ENCODE data around the gene GRAMD2A.

The GRAMD2A gene

DNA sequence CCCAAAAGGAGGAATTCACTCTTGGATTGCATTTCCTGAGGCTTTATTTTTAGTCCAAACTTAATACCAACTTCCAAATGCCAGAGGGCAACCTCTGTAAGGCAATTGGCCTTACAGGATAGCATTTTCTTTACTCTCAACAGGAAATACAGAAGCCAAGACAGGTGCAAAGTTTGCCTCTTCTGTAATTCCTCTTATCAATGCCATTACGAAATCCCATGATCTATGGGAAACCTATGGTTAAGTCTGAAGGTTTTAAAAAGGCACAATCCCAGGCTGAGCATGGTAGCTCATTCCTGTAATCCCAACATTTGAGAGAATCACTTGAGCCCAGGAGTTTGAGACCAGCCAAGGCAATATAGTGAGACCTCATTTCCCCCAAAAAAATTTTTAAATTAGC lies 18.5 kb upstream of the GRAMD2A start:
- DNase-seq: no peak

DNA sequence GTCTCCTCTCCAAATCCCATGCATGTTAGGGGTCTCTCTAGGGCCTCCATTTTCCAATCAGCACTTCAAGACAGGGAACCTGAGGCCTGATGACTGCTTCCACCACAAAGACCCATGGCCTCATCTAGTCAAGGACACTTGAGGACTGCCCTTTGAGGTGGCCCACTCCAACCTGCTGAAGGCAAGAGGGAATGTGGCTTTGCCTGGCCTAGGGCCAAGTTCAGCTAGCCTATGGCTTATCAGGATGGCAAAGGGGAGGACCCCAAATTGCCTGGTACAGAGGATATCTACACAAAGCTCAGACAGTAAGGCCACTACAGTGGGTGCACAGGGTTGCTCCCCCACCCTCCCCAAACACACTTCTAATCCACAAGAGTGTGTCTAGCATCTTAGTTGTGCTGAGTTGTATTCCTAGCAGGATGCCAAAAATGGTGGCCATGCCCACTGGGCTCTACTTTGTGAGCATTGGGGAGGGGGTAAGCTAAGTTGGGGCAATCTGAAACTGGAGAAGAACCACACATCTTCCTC lies 10.0 kb upstream of the GRAMD2A start:
- no peak for DNase-seq

DNA sequence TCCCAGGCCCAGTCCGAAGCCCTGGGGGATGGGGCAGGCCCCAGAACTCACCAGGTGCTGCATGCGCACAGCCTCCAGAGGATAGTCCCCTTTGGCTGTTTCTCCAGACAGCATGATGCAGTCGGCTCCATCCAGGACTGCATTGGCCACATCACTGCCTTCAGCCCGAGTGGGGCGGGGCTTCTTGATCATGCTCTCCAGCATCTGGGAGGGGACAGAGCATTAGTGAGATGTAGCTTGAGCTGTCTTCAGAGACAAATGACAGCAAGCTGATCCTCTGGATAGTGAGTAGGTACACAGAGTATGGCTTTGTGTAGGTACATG lies 9.1 kb upstream of the GRAMD2A start:
- peak; percentile 28 for DNase-seq

DNA sequence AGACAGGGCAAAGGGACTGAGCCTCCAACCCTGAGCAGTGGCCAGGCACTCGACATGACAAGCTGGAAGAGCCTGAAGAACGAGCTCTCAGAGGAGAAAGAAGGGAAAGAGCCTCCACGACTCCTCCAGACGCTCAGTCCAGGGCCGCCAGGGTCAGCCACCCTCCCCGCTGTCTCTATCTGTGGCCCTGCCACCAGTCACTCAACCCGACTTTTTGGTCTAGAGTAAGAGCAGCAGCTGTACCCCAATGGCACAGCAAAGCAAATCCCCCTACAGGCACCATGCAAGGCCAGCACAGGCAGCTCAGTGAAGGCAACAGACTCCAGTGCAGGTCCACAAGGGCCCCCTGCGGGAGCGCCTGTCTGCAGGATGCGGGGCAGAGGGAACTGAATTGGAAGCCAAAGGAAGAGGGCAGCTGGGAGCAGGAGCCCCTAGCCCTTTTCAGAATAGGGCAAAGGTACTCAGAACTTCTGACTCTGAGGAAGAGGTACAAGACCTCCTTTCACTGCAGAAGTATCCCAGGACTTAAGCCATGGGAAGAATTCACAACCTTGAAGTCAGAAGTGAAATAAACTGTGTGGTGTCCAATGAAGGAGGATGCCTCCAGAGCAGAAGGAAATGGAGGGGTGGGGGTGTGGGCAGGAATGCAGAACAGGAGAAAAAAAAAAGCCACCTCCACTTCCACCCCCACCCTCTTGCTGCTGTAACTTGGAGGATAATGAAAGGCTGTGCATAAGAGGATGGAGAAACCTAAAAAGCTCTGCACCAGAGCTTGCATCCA lies 8.5 kb upstream of the GRAMD2A start:
- no peak for DNase-seq

DNA sequence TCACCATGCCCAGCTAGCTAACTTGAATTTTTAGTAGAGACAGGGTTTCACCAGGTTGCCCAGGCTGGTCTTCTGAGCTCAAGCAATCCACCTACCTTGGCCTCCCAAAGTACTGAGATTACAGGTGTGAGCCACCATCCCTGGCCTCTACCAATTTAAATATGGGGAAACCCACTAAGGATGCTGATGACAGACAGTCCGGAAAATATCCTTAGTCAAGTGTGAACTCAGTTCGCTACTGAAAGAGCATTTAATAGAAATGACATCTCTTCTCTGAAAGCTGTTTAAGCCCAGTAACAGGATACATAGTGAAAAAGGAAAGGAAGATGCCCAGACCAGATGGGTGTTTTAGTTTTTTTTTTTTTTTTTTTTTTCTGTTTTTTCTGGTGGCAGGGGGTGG lies 7.7 kb upstream of the GRAMD2A start:
- no peak for DNase-seq

DNA sequence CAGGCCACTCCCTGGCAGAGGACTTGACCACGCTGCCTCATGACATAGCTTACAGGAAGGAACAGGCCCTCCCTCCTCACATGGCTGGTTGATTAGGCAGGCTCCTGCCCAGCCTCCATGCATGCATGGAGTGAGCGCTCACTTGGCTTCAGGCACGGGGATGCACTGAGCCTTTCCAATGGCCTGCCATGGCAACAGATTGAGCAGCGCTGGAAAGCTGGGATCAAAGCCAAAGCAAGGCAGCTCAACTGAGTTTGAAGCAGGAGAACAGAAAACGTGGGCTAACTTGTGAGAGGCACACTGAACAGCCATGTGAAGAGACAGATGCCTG lies 5.9 kb upstream of the GRAMD2A start:
- DNase-seq: no peak

DNA sequence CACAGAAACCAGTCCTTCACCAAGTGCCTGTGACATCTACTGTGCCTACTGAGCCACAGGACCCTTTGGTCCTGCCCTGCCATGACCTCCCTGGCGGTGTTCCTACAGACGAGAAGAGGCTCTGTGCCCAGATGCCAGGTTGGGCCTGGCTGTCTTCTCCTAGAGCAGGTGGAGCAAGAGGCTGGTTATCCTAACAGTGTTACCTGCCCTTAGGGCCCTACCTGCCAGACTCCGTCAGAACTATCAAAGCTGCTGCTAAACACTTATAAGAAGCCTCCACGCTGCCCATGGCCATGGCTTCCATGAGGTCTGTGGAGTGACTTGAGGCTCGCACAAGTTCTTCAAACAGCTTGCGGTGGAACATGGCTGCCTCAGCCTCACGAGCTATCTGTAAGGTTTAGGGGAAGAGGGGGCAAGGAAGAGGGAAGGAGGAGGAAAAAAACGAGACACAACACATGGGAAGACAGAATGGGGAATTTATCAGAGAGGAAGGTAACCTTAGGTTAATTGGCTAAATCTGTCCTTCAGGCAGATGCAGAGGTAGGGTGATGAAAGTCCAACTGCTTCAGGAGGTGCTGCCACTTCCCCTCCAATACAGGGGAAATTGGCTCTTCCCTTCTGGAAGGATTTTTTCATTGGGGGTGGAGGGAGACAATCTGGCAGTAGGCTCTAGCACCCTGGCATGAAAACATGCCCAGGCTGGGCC lies 5.4 kb upstream of the GRAMD2A start:
- no peak for DNase-seq

DNA sequence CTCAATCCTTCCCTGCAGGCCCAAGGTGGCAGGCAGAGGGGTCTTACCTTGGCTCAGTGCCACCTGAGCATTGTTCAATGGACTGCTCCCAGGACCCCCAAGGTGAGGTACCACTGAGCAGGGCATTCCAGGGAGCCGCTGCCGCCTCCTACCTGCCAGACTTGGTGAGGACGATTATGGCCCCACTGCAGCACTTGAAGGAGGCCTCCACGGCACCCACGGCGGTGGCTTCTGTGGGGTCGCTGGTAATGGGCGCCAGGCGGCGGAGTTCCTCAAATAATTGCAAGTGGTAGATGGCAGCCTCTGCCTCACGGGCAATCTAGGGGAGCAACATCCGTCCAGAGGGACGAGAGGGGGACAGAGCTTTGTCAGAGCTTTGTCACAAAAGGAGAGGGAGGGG lies 4.7 kb upstream of the GRAMD2A start:
- DNase-seq: no peak

DNA sequence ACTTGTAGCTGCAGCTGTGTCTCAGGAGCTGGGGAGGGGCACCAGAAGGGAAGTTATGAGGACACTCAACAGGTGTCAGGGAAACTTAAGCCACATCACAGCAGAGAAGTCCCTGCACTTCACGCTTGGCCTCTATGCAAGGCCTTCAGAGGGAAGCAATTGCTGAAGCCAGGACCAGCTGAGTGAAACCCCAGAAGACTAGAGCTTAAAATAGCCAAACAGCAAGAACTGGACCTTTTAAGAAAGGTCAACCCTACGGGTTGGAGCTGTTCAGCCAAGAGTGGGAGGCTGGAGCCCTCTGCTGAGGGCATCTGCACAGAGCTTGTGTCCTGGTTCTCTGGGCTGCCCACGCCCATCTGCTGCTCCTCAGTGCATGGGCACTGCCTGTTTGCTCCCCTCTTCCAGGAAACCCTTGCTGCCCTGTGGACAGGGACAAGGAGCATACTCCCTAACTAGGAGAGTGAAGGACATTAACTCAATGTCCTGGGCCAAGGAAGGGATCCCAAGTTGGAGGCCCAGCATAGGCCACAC lies 3.9 kb upstream of the GRAMD2A start:
- DNase-seq: no peak

DNA sequence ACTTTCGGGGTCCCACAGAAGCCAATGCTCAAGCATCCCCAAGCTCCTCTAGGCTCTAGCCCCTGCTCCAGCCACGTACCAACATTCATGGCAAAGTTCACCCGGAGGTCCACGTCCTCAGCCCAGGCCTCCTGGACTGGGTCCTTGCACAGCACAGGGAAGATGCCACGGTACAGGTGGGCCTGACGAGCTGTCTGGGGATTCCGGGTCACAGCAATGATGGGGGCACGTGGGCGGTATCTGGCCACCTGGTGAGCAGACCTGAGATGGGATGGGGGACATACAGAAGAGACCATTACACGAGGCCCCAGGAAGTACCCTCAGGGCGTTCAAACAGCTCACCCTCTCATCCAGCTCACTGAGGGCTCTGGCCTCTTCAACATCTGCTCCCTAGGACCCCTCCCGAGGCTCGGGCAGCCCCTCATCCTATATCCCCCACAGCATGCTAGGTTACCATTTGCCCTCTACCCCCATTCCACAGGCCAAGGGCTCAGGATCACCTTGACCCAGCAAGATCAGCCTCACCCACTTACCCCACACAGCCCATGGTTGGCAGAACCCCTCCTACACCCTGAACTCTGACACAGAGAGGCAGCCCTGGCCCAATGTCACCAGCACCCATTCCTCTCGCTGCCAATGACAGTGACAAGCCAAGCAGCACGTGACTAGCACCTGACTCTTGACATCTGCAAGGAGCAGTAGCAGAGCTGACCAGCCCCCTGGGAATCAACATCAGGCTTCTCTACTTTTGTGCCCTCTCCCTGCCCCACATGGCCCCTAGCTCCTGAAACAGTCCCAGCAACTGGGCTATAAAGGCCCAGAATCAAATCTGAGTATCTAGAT lies 3.0 kb upstream of the GRAMD2A start:
- DNase-seq: no peak

DNA sequence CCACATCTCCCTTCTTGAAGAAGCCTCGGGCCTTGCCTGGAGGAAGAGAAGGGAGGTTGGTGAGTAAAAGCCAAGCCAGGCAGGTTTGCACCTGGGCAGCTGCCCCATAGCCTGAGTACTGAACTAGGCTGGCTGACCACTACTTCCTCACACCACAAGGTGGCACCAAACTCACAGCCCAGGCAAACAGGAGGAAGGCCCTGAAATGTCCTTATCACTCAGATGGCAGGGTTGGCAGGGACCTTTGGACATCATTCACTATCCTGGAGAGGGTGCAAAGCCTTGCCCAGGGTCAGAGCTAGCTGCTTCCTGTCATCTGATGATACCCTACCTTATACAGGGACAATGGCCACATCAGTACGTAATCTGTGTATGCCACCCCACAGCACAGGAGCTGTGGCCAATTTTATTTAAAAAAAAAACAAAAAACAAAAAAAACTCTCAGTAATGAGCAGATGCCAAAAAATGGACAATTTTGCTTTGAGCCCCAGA lies 2.2 kb upstream of the GRAMD2A start:
- DNase-seq: peak; percentile 82

DNA sequence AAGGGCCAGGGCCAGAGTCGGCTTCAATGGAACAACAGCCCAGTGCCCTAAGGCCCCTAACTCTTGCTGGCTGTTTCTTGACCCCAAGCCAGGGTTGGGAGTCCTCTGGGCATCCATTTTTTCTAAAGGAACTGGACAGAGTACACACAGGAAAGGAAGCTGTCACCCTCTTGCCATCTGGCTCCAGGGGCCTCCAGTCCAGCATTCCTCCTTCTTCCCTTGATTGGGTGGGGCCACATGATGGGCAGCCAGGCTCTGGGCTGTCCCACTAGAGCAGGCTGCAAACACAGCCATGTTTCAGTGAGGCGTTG lies 1.6 kb upstream of the GRAMD2A start:
- no peak for DNase-seq

DNA sequence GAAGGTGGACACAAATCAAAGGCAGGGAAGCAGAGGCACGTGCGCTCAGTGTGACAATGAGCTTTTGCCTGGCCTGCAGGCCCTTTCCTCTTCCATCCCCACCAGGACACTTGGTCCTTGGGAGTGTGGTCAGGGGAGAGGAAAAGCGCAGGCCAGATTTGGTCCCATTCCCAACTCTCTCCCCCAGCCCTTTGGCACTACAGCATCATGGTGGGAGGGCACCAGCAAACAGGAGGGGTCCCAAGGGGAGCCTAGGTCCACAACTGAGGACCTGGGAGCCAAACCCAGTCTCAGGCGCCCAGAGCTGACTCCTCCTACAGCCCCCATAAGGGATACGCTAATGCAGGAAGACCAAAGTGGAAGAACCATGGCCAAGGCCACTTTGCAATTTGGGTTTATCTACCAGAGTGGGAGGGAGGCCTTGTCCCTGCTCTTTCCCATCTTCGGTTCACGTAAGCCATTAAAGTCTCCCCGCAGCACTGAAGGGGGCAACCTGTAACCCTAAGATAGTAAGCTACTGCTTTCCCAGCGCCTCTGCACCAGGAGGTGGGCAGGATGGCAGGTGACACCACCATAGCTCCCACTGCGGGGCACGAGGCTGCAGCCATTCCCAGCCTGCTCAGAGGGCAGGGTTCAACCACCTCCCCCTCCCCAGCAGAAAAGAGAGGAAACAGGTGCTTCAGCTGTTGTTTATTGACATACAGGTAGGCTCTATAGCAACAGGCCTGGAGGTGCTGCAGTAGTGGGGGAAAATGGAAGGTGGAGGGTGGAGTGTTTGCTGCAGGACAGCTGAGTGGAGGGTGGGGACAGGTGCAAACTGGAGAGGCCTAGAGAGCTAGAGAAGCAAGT lies 993 bp upstream of the GRAMD2A start:
- peak; percentile 65 for DNase-seq

DNA sequence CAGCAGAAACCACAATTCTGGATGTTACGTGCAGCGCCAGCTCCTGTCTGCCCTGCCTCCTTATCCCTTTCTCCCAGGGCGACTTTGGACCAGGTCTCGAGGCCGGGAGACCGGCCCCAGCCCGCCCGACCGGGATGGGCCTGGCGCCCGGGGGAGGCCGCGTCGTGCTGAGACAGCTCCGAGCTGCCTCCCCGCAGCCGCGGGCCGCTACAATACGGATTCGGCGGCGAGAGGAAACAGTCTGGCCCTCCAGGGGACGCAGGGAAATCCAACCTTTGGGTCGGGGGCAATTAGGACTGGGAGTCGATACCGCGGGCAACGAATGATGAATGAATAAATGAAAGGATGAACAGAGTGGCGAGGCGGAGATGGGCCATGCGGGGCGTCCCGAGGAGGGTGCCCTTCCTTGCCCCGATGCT lies 537 bp downstream of the GRAMD2A start:
- peak; percentile 52 for DNase-seq

DNA sequence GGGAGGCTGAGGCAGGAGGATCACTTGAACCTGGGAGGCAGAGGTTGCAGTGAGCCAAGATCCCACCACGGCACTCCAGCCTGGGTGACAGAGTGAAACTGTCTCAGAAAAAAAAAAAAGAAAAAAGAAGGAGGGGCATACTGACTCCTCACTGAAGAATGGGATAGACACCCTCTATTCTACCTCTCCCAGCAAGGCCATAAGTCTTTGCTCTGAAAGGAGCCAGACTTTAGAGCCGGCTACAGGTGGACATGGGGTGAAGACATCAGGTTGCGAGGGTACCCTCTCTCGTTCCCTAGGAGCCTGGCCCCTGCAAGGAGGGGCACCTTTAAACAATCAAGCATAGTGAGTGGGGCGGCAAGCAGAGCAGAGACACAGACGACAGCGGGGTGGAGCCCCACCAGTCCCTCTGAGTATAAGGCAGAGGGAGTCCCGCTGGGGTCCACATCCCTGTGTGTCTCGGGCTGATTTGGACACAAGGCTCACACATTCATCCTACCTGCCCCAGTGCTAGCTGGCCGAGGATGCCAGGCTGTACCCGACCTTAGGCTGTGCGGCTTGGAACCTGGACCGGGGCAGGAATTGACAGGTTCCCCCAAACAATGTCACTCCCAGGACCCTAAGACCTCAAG lies 1.1 kb downstream of the GRAMD2A start:
- peak; percentile 44 for DNase-seq

DNA sequence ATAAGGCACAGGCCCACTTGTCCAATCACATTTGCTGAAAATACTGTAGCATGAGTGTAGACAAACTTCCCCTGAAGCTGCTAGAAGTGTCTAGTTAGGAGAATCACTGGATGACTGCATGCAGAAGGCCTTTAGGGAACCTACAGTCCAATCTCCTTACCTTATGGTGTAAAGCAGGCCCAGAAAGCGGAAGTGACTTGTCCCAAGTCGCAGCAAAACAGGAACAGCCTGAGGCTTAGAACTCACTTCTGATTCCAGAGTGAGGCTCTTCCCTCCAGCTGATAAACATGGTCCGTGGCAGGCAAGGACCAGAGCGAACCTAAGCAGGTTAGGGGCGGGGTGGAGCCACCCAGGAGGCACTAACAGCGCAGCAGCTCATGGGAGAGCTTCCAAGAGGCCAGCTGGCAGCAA lies 2.5 kb downstream of the GRAMD2A start:
- peak; percentile 36 for DNase-seq

DNA sequence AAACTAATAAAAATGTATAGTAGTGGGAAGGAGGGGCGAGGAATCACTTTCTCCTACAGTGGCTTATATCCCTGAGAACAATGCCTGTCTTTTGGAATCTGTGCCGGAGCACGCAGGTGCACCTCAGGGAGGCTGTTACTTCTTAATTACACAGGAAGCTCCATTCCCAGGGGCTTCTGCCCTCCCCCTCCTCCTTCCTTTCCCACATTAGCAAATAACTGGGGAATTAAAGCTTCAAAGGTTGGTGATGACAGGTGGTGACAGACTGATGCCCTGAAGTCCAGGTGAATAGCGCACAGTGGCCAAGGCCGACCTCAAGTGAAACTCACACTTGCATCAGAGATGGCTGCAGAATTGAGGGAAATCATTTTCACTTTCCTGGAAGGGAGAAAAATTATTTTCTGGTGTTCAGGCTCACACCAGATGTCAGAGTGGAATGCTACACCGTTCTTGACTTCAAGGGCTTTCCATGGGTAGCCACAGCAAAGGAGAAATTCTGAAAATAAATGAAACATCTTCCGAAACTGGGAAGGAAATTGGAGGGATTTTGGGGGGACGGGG lies 3.7 kb downstream of the GRAMD2A start:
- peak; percentile 25 for DNase-seq

DNA sequence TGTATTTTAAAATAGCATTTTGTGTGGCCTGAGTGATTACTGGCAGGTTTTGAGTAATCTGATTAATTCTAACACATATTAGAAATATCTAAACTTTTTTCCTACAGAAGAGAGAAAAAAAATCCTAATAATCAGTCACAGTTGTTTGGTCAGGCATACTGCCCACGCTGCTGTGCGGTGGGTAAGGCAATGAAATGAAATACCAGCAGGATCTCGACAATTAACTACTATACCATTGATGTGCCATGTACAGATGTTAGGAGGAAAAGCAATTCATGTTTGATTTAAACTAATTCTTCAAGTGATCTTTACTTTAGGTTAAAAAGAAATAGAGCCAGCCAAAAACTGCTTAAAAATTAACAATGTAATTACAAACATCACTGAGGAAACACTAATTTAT lies 5.2 kb downstream of the GRAMD2A start:
- DNase-seq: no peak

DNA sequence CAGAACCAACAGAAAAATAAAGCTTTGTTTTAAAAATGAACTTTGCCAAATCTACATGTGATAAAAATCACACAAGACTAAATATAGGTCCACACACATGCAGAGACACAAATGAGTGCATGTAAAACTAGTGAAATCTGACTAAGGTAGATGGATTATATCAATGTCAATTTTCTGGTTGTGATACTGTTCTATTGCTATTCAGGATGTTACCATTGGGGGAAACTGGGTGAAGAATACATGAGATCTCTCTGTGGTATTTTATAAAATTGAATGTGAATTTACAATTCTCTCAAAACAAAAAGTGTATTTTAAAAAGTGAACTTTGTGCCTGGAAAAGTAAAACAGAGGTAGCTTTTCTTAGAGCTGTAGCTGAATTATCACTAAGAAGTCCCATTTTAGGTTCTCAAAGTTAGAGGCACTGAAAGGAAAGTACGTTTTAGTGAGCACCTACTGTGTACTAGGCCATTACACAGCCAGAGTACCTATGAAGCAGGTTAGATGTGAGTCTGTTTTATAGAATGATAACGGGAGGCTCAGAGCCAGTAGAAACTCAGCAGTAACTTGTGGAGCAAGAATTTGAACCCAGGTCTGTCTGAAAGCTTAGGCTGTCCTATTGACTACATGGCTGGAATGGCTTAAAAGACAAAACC lies 8.2 kb downstream of the GRAMD2A start:
- DNase-seq: no peak

DNA sequence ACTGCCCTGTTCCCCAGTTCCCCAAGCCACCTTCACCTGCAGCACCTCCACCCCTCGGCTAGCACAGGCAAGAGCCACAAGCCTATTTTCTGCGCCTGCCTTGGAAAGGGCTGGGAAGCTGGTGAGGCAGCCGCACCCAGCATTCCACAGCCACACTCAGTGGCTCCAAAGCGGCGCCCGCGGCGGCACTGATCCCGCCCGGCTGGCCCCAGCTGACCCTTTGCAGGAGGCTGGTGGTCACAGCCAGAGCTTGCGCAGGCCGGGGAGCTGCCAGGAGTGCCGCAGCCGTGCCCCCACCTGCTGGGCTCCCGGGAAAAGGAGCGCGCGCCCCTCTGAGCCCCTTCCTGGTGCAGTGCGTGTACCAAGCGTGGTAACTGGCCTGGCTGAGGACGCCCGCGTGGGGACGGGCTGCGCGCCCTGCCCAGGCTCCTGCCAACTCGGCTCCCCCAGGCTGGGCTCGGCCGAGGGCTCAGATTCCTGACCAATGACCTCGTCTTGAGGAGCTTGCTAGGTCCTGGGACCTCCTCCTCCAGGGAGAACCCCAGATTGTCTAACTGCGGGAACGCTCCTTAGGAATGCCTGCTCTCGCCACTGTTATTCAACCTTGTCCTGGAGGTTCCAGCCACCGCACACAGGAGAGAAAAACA lies 13.3 kb downstream of the GRAMD2A start:
- peak; percentile 35 for DNase-seq

DNA sequence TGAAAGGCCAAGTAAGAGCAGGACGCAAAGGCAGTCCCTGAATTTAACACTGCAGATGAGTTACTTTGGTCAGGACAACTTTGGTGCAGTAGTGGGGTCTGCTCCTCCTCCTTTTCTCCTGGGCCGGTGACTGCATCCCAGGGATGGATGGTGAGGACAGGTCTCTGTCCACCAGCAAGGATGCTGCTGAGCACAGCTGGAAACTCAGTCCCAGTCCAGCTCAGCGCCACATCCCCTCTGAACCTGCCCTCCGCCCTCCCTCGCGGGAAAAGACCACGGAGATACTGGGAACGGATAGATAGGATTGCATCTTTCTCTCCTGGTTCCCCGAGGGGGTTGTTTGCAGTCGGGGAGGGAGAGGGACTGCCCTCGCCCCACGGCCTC lies 13.8 kb downstream of the GRAMD2A start:
- no peak for DNase-seq

All from NCI-H82 (cell line).